Panc1 (cell line): ENCODE measurements around the gene NEO1. TPM values are rescaled to one million over a fixed set of nuclear protein-coding genes. Genes with fewer than 3 reads are reported as not detected.
"Not testable (repeated sequence)": the region's sequence is repeated elsewhere in the genome, so short reads cannot be mapped to it uniquely, and the experiment has no call there.

ENCODE experiments used
- ATAC-seq: fragments of 200-7000 bp; cut with Tn5 transposase; 2 replicates; pipeline ENCODE4 v1.9.1; 2020; ENCODE audit warnings: mild to moderate bottlenecking, moderate library complexity
- BruUV-seq: library from RNA; stranded (reverse); fragments of 400-500 nt; replicated peaks from 2 replicates; lab custom pipeline; 2021; lab: Mats Ljungman, UMichigan
- CTCF ChIA-PET: fragments of 300-600 bp; sonication (Branson Sonifier 250); formaldehyde crosslinking; loops from one replicate; lab custom pipeline; 2022; ENCODE audit warnings: antibody characterized with exemption; lab: Charles Lee
- POLR2A ChIA-PET: fragments of 300-600 bp; sonication (Branson Sonifier 250); formaldehyde crosslinking; loops from one replicate; lab custom pipeline; 2022; ENCODE audit warnings: antibody characterized with exemption; lab: Charles Lee
- DNase-seq: peaks from one replicate; pipeline ENCODE4 v3.0.0-alpha.2; 2010; ENCODE audit warnings: low read depth, low spot score
- H3K27ac ChIP-seq: 2 replicates; pipeline ENCODE4 v1.5.1; 2011; ENCODE audit warnings: mild to moderate bottlenecking, low read length, inconsistent platforms
- H3K27me3 ChIP-seq: fragments of 200-500 bp; sonication (Bioruptor generic); 2 replicates; pipeline ENCODE4 v1.6.0; 2014; ENCODE audit warnings: low read length, inconsistent platforms; ENCODE audit not compliant: control insufficient read depth, insufficient read depth
- H3K36me3 ChIP-seq: fragments of 200-500 bp; sonication (Bioruptor generic); 2 replicates; pipeline ENCODE4 v1.5.1; 2014; ENCODE audit warnings: inconsistent platforms, mild to moderate bottlenecking, low read length, moderate library complexity; ENCODE audit not compliant: control insufficient read depth, insufficient read depth
- H3K4me1 ChIP-seq: 2 replicates; pipeline ENCODE4 v1.5.1; 2011; ENCODE audit warnings: inconsistent platforms, mild to moderate bottlenecking, low read length, moderate library complexity; ENCODE audit not compliant: control insufficient read depth, insufficient read depth
- H3K4me3 ChIP-seq, 2 experiments: 2 replicates each; pipeline ENCODE4 v1.5.1; 2011 to 2012; ENCODE audit warnings: low read depth in 2 of 2, low read length in 2 of 2, mild to moderate bottlenecking in 2 of 2, inconsistent platforms in 1 of 2, moderate library complexity in 1 of 2
- H3K9me3 ChIP-seq: fragments of 200-500 bp; sonication (Bioruptor generic); 2 replicates; pipeline ENCODE4 v1.5.1; 2014; ENCODE audit warnings: low read depth, mild to moderate bottlenecking, inconsistent platforms, low read length, moderate library complexity; ENCODE audit not compliant: control insufficient read depth, insufficient read depth
- TCF7L2 ChIP-seq: IDR thresholded peaks from 2 replicates; pipeline ENCODE4 v1.6.1; 2011; ENCODE audit warnings: mild to moderate bottlenecking, low read depth, low read length, inconsistent platforms
- in situ Hi-C: cut with HindIII; loops from 2 replicates; pipeline ENCODE4 v1.10.0; 2016; ENCODE audit warnings: low sequenced_read_pairs, low pct_unique_long_range_greater_than_20kb
- intact Hi-C: fragments of 100-400 bp; cut with micrococcal nuclease; formaldehyde crosslinking; loops from one replicate; pipeline ENCODE4 v1.10.0; 2022; ENCODE audit not compliant: unreplicated experiment
- total RNA-seq: library from RNA; stranded (reverse); gene quantifications from one replicate; pipeline ENCODE4 v1.2.1, GENCODE V29; 2021; ENCODE audit not compliant: unreplicated experiment
- TF ChIP-seq, protein P1 (sequence below): fragments of 450-650 bp; IDR thresholded peaks from 2 replicates; pipeline ENCODE4 v1.5.1; 2017; ENCODE audit warnings: mild to moderate bottlenecking
- TF ChIP-seq, protein P2 (sequence below), 2 experiments: IDR thresholded peaks; 2 replicates each; pipeline ENCODE4 v1.6.1; 2011 to 2012; ENCODE audit warnings: low read depth in 2 of 2, control low read depth in 1 of 2, low read length in 1 of 2, mild to moderate bottlenecking in 1 of 2, moderate library complexity in 1 of 2; ENCODE audit not compliant: insufficient read depth in 1 of 2

NEO1 gene
- total RNA-seq, 1 experiment from 2014 or later = 7.5 TPM

DNA sequence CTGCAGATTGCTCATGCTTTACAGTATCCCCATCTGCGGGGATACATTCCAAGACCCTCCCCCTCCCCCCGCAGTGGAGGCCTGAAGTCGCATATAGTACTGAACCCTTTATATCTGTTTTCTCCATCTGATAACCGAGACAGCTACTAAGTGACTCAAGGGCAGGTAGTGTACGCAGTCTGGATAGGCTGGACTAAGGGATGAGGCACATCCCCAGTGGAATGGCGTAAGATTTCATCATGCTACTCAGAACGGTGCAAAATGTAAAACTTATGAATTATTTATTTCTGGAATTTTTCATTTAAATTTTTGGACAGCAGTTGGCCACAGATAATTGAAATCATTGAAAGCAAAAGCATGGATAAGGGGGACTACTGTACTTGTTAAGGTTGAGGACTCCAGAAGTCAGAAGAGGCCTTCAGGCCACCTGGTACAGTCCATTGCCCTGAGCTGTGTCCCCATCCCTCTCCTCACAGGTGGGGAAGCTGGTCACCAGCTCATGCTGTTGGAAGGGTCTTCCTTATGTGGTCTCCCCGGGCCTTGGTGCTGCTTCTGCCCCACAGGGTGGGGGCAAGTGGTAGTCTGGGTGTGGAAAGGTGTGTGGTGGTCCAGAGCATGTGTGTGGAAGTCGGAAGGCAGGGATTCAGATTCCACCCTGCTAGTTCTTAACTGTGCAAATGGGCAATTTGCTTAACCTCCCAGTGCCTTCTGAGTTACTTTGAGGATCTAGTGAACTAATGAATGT is 244.5 kb downstream of the NEO1 start:
- in situ Hi-C loops = no loop called here

DNA sequence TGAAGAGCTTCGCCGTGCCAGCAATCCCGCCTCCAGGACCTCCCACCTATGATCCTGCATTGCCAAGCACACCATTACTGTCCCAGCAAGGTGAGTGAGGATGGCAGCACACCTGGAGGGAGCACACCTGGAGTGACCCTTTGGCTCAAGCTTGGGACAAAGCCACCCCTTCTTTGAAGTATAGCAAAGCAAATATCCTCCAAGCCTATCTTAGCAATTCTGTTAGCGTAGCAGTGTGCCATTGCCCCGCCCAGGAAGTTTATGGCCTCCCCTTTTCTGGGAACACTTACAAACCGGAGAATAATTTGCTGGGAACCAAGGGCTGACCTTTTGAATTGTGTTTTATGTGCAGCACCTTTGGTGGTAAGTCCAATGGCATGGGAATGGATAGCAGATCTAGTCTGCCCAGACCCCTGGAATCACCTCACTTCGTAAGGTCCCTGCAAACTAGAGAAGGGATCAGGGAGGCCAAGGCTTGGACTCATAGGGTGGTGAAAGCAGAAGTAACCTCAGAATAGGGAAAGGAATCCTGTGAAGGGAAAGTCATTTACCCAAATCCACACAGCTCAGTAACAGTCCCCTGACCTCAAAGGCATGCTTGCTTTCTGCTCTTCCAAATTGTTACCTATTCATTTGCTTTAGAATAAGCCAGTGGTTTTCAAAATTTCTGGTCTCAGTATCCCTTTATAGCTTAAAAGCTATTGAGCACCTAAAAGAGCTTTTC is 246.4 kb downstream of the NEO1 start:
- no peak overlapping the region for H3K4me3 ChIP-seq
- H3K9me3 ChIP-seq = no peaks in the 10 kb centered on the region
- intact Hi-C loops = no loop called here
- H3K27me3 ChIP-seq = no peaks in the 10 kb centered on the region
- no peak for ATAC-seq
- POLR2A ChIA-PET = no interaction called here
- no peak for DNase-seq
- CTCF ChIA-PET = interaction anchor here (0.6 to 0.7 kb wide), 2 partner anchors 13 to 629 kb away, joined by 4 to 13 read pairs; no protein-coding TSS in a partner anchor
- in situ Hi-C loops = no loop called here
- TF ChIP-seq, protein P1, sequence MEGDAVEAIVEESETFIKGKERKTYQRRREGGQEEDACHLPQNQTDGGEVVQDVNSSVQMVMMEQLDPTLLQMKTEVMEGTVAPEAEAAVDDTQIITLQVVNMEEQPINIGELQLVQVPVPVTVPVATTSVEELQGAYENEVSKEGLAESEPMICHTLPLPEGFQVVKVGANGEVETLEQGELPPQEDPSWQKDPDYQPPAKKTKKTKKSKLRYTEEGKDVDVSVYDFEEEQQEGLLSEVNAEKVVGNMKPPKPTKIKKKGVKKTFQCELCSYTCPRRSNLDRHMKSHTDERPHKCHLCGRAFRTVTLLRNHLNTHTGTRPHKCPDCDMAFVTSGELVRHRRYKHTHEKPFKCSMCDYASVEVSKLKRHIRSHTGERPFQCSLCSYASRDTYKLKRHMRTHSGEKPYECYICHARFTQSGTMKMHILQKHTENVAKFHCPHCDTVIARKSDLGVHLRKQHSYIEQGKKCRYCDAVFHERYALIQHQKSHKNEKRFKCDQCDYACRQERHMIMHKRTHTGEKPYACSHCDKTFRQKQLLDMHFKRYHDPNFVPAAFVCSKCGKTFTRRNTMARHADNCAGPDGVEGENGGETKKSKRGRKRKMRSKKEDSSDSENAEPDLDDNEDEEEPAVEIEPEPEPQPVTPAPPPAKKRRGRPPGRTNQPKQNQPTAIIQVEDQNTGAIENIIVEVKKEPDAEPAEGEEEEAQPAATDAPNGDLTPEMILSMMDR = no peak
- TF ChIP-seq, protein P2, sequence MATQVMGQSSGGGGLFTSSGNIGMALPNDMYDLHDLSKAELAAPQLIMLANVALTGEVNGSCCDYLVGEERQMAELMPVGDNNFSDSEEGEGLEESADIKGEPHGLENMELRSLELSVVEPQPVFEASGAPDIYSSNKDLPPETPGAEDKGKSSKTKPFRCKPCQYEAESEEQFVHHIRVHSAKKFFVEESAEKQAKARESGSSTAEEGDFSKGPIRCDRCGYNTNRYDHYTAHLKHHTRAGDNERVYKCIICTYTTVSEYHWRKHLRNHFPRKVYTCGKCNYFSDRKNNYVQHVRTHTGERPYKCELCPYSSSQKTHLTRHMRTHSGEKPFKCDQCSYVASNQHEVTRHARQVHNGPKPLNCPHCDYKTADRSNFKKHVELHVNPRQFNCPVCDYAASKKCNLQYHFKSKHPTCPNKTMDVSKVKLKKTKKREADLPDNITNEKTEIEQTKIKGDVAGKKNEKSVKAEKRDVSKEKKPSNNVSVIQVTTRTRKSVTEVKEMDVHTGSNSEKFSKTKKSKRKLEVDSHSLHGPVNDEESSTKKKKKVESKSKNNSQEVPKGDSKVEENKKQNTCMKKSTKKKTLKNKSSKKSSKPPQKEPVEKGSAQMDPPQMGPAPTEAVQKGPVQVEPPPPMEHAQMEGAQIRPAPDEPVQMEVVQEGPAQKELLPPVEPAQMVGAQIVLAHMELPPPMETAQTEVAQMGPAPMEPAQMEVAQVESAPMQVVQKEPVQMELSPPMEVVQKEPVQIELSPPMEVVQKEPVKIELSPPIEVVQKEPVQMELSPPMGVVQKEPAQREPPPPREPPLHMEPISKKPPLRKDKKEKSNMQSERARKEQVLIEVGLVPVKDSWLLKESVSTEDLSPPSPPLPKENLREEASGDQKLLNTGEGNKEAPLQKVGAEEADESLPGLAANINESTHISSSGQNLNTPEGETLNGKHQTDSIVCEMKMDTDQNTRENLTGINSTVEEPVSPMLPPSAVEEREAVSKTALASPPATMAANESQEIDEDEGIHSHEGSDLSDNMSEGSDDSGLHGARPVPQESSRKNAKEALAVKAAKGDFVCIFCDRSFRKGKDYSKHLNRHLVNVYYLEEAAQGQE (IDR thresholded peaks at IDR 0.05; ENCODE audit: insufficient read depth in 1 of 2, low read depth in 2 of 2, low read length in 1 of 2) = no peak
- TF ChIP-seq TCF7L2 = no peak
- H3K27ac ChIP-seq = no peak overlapping the region
- no TSS peak for BruUV-seq
- no peaks in the 10 kb centered on the region for H3K4me1 ChIP-seq
- H3K36me3 ChIP-seq = no peaks in the 10 kb centered on the region

More for the DNA sequence above, 244.5 kb downstream of the NEO1 start:
- intact Hi-C loops = no loop called here
- ChIA-PET CTCF (no interaction called here), POLR2A (no interaction called here)
- TF ChIP-seq TCF7L2 = no peak
- TF ChIP-seq, protein P2 (IDR thresholded peaks at IDR 0.05; ENCODE audit: insufficient read depth in 1 of 2, low read depth in 2 of 2, low read length in 1 of 2) = no peak
- H3K4me3 ChIP-seq = no peak overlapping the region
- BruUV-seq = no TSS peak
- ATAC-seq (no peak), DNase-seq (no peak)
- no peaks in the 10 kb centered on the region for H3K9me3 ChIP-seq
- no peaks in the 10 kb centered on the region for H3K36me3 ChIP-seq
- no peaks in the 10 kb centered on the region for H3K4me1 ChIP-seq
- no peak overlapping the region for H3K27ac ChIP-seq
- H3K27me3 ChIP-seq = no peaks in the 10 kb centered on the region

DNA sequence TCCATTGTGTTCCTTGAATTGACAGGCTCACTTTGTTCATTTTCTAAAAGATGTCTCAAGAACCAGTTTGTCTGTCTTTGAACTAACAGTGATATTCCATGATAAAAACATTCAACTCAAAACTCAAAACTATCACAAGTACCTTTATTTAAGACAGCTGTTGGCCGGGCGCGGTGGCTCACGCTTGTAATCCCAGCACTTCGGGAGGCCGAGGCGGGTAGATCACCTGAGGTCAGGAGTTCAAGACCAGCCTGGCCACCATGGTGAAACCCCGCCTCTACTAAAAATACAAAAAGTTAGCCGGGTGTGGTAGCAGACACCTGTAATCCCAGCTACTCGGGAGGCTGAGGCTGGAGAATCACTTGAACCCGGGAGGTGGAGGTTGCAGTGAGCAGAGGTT is 248.0 kb downstream of the NEO1 start:
- BruUV-seq, H3K4me1 ChIP-seq, in situ Hi-C loops, H3K27ac ChIP-seq, CTCF ChIA-PET, DNase-seq, H3K4me3 ChIP-seq, POLR2A ChIA-PET, ATAC-seq, H3K27me3 ChIP-seq, H3K9me3 ChIP-seq, H3K36me3 ChIP-seq: not testable (repeated sequence)
- intact Hi-C loops = loop anchor here (5.0 to 10.0 kb wide), 2 partner anchors 337 to 405 kb away; no protein-coding TSS in a partner anchor
